Measurements from ENCODE around the gene NT5C1B.

DNA sequence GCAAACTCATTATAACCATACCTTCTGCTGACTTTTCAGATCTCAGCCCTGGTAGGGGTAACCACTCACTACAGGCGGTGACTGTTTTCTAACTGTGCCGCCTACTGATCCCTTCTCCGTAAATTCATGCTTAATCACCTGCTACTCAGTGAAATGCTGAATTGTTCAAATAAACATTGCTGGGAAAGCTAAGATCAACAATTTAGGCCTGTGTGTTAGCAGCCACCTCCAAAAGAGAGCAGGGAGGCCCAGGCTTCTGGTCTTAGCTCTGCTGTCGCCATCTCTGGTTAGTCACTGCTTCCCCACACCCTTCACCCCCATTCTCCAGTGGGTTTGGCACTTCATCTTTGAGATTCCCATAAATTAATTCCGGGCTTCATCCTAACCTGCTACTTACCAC lies 21.8 kb upstream of the NT5C1B start:
- TF ChIP-seq POLR2A (IDR thresholded peaks at IDR 0.05), result no peak
- TF ChIP-seq CTCF (IDR thresholded peaks at IDR 0.05), result no peak
- TF ChIP-seq POLR2AphosphoS5 (IDR thresholded peaks at IDR 0.05), result no peak
- TF ChIP-seq EP300 (IDR thresholded peaks at IDR 0.05), result no peak

All from upper lobe of left lung (tissue), 4 donors.